HCT116 (cell line): ENCODE results near the gene MAST4. TPM values are rescaled to one million over a fixed set of nuclear protein-coding genes. Genes with fewer than 3 reads are reported as not detected.

Experiments used
- ATAC-seq: fragments of 200-7000 bp; cut with Tn5 transposase; 2 replicates; pipeline ENCODE4 v1.9.1; 2020; ENCODE audit warnings: mild to moderate bottlenecking, moderate library complexity
- BruUV-seq: library from RNA; stranded (reverse); fragments of 400-500 nt; replicated peaks from 2 replicates; lab custom pipeline; 2021; lab: Mats Ljungman, UMichigan
- CTCF ChIA-PET: fragments of 300-600 bp; sonication (Branson Sonifier 250); formaldehyde crosslinking; loops from one replicate; lab custom pipeline; 2021; ENCODE audit warnings: antibody characterized with exemption; lab: Charles Lee
- POLR2A ChIA-PET: fragments of 300-600, 350-600 bp; sonication (Branson Sonifier 250); formaldehyde crosslinking; loops from one replicate; lab custom pipeline; 2021; ENCODE audit warnings: antibody characterized with exemption; lab: Charles Lee
- RAD21 ChIA-PET, 2 experiments: fragments of 300-600 bp; sonication (Branson Sonifier 250); formaldehyde crosslinking; loops; one replicate each; lab custom pipeline; 2023; ENCODE audit warnings: low total read pairs in 2 of 2; ENCODE audit not compliant: uncharacterized antibody in 2 of 2, unreplicated experiment in 2 of 2, low non-redundant PET in 1 of 2; lab: Charles Lee
- DNase-seq: peaks from one replicate; pipeline ENCODE4 v3.0.0-alpha.2; 2010; ENCODE audit warnings: low read depth, low spot score
- H2AFZ ChIP-seq: fragments of 200-600 bp; shearing (Covaris generic), sonication (generic); 2 replicates; pipeline ENCODE4 v1.6.1; 2017; ENCODE audit warnings: low read depth, mixed run types, mixed read lengths, antibody characterized with exemption, low read length; ENCODE audit not compliant: poor library complexity, severe bottlenecking
- H3K27ac ChIP-seq: 2 replicates; pipeline ENCODE4 v1.5.1; 2012; ENCODE audit warnings: low read depth, low read length
- H3K27me3 ChIP-seq: fragments of 200-600 bp; sonication (generic); 2 replicates; pipeline ENCODE4 v1.6.1; 2016; ENCODE audit warnings: mixed run types, low read length, mixed read lengths; ENCODE audit not compliant: insufficient read depth
- H3K36me3 ChIP-seq, 2 experiments: fragments of 200-500 bp in 1 of 2; fragments of 200-600 bp in 1 of 2; sonication (Bioruptor generic) in 1 of 2; sonication (generic) in 1 of 2; 2 replicates each; pipeline versions ENCODE4 v1.5.1 to v1.6.1; 2014 to 2016; ENCODE audit warnings: low read length in 2 of 2, inconsistent platforms in 1 of 2, mixed read lengths in 1 of 2, mixed run types in 1 of 2; ENCODE audit not compliant: insufficient read depth in 2 of 2, control insufficient read depth in 1 of 2
- H3K4me1 ChIP-seq, 2 experiments: fragments of 200-600 bp in 1 of 2; sonication (generic) in 1 of 2; 2 replicates each; pipeline versions ENCODE4 v1.5.1 to v1.6.1; 2012 to 2017; ENCODE audit warnings: low read length in 2 of 2, inconsistent platforms in 1 of 2, mild to moderate bottlenecking in 1 of 2, mixed read lengths in 1 of 2, mixed run types in 1 of 2, moderate library complexity in 1 of 2; ENCODE audit not compliant: insufficient read depth in 2 of 2, control insufficient read depth in 1 of 2
- H3K4me2 ChIP-seq: fragments of 200-600 bp; sonication (generic); 2 replicates; pipeline ENCODE4 v1.6.1; 2017; ENCODE audit warnings: mixed run types, low read length, mixed read lengths
- H3K4me3 ChIP-seq, 2 experiments: fragments of 200-600 bp in 1 of 2; sonication (generic) in 1 of 2; replicated peaks in 1 of 2; 2 replicates each; pipeline ENCODE4 v1.5.1; 2011 to 2016; ENCODE audit warnings: low read length in 2 of 2, control low read depth in 1 of 2, low read depth in 1 of 2, mild to moderate bottlenecking in 1 of 2, mixed read lengths in 1 of 2, mixed run types in 1 of 2
- H3K79me2 ChIP-seq: fragments of 200-600 bp; sonication (generic); 2 replicates; pipeline ENCODE4 v1.6.1; 2017; ENCODE audit warnings: mild to moderate bottlenecking, mixed run types, low read length, moderate library complexity, mixed read lengths; ENCODE audit not compliant: insufficient read depth
- H3K9ac ChIP-seq: fragments of 200-600 bp; sonication (generic); 2 replicates; pipeline ENCODE4 v1.6.1; 2016; ENCODE audit warnings: low read length, mixed read lengths
- H3K9me2 ChIP-seq: fragments of 200-600 bp; sonication (generic), shearing (Covaris generic); 2 replicates; pipeline ENCODE4 v1.6.1; 2017; ENCODE audit warnings: mixed run types, mild to moderate bottlenecking, moderate library complexity; ENCODE audit not compliant: insufficient read depth
- H3K9me3 ChIP-seq, 2 experiments: fragments of 200-500 bp in 1 of 2; fragments of 200-600 bp in 1 of 2; sonication (Bioruptor generic) in 1 of 2; sonication (generic) in 1 of 2; 2 replicates each; pipeline ENCODE4 v1.6.1; 2014 to 2017; ENCODE audit warnings: low read length in 2 of 2, mixed read lengths in 2 of 2, inconsistent platforms in 1 of 2, low read depth in 1 of 2, mild to moderate bottlenecking in 1 of 2, mixed run types in 1 of 2, moderate library complexity in 1 of 2; ENCODE audit not compliant: control insufficient read depth in 1 of 2, insufficient read depth in 1 of 2
- H4K20me1 ChIP-seq: fragments of 200-600 bp; sonication (generic), shearing (Covaris generic); 2 replicates; pipeline ENCODE4 v1.6.1; 2017; ENCODE audit warnings: mixed run types, mild to moderate bottlenecking, moderate library complexity; ENCODE audit not compliant: insufficient read depth
- ATF3 ChIP-seq: IDR thresholded peaks from 2 replicates; pipeline ENCODE4 v1.6.1; 2012
- CBX3 ChIP-seq: IDR thresholded peaks from 2 replicates; pipeline ENCODE4 v1.6.1; 2012; ENCODE audit warnings: low read depth
- CEBPB ChIP-seq: IDR thresholded peaks from 2 replicates; pipeline ENCODE4 v1.6.1; 2012; ENCODE audit warnings: low read depth
- EGR1 ChIP-seq: IDR thresholded peaks from 2 replicates; pipeline ENCODE4 v1.6.1; 2012; ENCODE audit warnings: low read depth
- EZH2 ChIP-seq: fragments of 200-600 bp; sonication (generic); IDR thresholded peaks from 2 replicates; pipeline ENCODE4 v1.6.1; 2017; ENCODE audit warnings: antibody characterized with exemption, mixed run types
- FOSL1 ChIP-seq: IDR thresholded peaks from 2 replicates; pipeline ENCODE4 v1.6.1; 2012; ENCODE audit warnings: low read depth
- JUND ChIP-seq: IDR thresholded peaks from 2 replicates; pipeline ENCODE4 v1.6.1; 2012
- POLR2A ChIP-seq: IDR thresholded peaks from 2 replicates; pipeline ENCODE4 v1.7.0; 2011; ENCODE audit warnings: borderline replicate concordance; ENCODE audit not compliant: insufficient read depth, insufficient read length; ENCODE audit errors: extremely low read depth
- POLR2AphosphoS5 ChIP-seq: IDR thresholded peaks from 2 replicates; pipeline ENCODE4 v1.6.1; 2011; ENCODE audit warnings: mild to moderate bottlenecking, low read depth, low read length, moderate library complexity
- RAD21 ChIP-seq: IDR thresholded peaks from 2 replicates; pipeline ENCODE4 v1.6.1; 2012; ENCODE audit warnings: low read depth, mild to moderate bottlenecking
- REST ChIP-seq: IDR thresholded peaks from 2 replicates; pipeline ENCODE4 v1.6.1; 2012; ENCODE audit warnings: low read depth
- SIN3A ChIP-seq: IDR thresholded peaks from 2 replicates; pipeline ENCODE4 v1.6.1; 2012; ENCODE audit warnings: low read depth
- SRF ChIP-seq: IDR thresholded peaks from 2 replicates; pipeline ENCODE4 v1.6.1; 2012; ENCODE audit warnings: low read depth
- TCF7L2 ChIP-seq: IDR thresholded peaks from 2 replicates; pipeline ENCODE4 v1.7.0; 2011; ENCODE audit warnings: borderline replicate concordance, inconsistent platforms; ENCODE audit not compliant: insufficient read depth, insufficient read length; ENCODE audit errors: extremely low read depth
- intact Hi-C: fragments of 100-400 bp; cut with micrococcal nuclease; formaldehyde crosslinking; loops from 2 replicates; pipeline ENCODE4 v1.10.0; 2022
- total RNA-seq: library from RNA; stranded (reverse); gene quantifications from one replicate; pipeline ENCODE4 v1.2.1, GENCODE V29; 2021; ENCODE audit not compliant: unreplicated experiment
- TF ChIP-seq, protein P1 (sequence below): IDR thresholded peaks from 2 replicates; pipeline ENCODE4 v1.6.1; 2012
- TF ChIP-seq, protein P2 (sequence below), 3 experiments: fragments of 200-600 bp in 1 of 3; sonication (generic) in 1 of 3; IDR thresholded peaks in 2 of 3; conservative IDR thresholded peaks in 1 of 3; 2 replicates each; pipeline ENCODE4 v1.5.1; 2012 to 2017; ENCODE audit warnings: low read depth in 2 of 3, low read length in 2 of 3, antibody characterized with exemption in 1 of 3, borderline replicate concordance in 1 of 3, control low read depth in 1 of 3, mild to moderate bottlenecking in 1 of 3, mixed read lengths in 1 of 3, mixed run types in 1 of 3, moderate library complexity in 1 of 3; ENCODE audit not compliant: insufficient read depth in 1 of 3

The MAST4 gene
- total RNA-seq, 1 experiment from 2014 or later, result 1.1 TPM

DNA sequence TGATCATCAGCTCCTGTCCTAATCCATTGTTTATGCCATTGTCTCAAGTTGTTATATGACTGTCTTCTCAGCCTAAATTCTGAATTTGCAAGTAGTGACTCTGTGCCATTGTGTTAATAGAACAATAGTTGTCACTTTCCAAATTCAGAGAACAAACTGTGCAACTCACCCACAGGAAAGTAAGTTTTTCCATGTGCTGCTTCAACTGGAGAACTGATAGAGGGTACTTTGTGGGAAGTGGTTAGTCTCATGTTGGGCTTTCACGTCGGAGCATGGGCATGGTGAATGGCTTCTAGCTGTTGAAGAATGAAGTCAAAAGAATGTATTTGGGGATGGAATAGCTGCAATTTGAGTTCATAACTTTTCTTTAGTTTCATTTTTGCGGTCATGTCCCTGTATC lies 454.4 kb downstream of the MAST4 start (continued):
- TF ChIP-seq EGR1, result no peak

GRCh38 chr5:67051164-67051563 lies 455.0 kb downstream of the MAST4 start:
- no peak overlapping the region for H3K9ac ChIP-seq
- H3K27ac ChIP-seq, result no peak overlapping the region
- no peaks in the 10 kb centered on the region for H4K20me1 ChIP-seq
- intact Hi-C loops, result loop anchor here (5.0 kb wide), 1 partner anchor 41 kb away; no protein-coding TSS in a partner anchor
- H3K4me2 ChIP-seq, result no peak overlapping the region
- no peak overlapping the region for H3K4me3 ChIP-seq
- CTCF ChIA-PET, result no interaction called here
- DNase-seq (no peak), ATAC-seq (no peak)
- no peaks in the 10 kb centered on the region for H3K79me2 ChIP-seq
- POLR2A ChIA-PET, result no interaction called here
- H3K9me3 ChIP-seq, result no peaks in the 10 kb centered on the region
- H3K36me3 ChIP-seq, result no peaks in the 10 kb centered on the region
- peaks cover 45% of the 10 kb centered on the region for H3K27me3 ChIP-seq
- RAD21 ChIA-PET, result no interaction called here
- no peak overlapping the region for H2AFZ ChIP-seq
- H3K9me2 ChIP-seq, result no peaks in the 10 kb centered on the region
- no peaks in the 10 kb centered on the region for H3K4me1 ChIP-seq
- BruUV-seq, result no TSS peak
- no peak for TF ChIP-seq JUND
- no peak for TF ChIP-seq RAD21
- TF ChIP-seq CEBPB, result no peak
- no peak for TF ChIP-seq FOSL1
- no peak for TF ChIP-seq ATF3
- TF ChIP-seq EGR1, result no peak
- no peak for TF ChIP-seq SRF
- TF ChIP-seq, protein P1, sequence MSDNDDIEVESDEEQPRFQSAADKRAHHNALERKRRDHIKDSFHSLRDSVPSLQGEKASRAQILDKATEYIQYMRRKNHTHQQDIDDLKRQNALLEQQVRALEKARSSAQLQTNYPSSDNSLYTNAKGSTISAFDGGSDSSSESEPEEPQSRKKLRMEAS, result no peak
- TF ChIP-seq TCF7L2, result no peak
- TF ChIP-seq EZH2, result no peak
- TF ChIP-seq POLR2AphosphoS5, result no peak
- TF ChIP-seq SIN3A, result no peak
- TF ChIP-seq POLR2A, result no peak
- TF ChIP-seq, protein P2, sequence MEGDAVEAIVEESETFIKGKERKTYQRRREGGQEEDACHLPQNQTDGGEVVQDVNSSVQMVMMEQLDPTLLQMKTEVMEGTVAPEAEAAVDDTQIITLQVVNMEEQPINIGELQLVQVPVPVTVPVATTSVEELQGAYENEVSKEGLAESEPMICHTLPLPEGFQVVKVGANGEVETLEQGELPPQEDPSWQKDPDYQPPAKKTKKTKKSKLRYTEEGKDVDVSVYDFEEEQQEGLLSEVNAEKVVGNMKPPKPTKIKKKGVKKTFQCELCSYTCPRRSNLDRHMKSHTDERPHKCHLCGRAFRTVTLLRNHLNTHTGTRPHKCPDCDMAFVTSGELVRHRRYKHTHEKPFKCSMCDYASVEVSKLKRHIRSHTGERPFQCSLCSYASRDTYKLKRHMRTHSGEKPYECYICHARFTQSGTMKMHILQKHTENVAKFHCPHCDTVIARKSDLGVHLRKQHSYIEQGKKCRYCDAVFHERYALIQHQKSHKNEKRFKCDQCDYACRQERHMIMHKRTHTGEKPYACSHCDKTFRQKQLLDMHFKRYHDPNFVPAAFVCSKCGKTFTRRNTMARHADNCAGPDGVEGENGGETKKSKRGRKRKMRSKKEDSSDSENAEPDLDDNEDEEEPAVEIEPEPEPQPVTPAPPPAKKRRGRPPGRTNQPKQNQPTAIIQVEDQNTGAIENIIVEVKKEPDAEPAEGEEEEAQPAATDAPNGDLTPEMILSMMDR (IDR thresholded peaks at IDR 0.05 in 2 of 3, conservative IDR thresholded peaks at IDR 0.05 in 1 of 3; ENCODE audit: borderline replicate concordance in 1 of 3, insufficient read depth in 1 of 3, low read depth in 2 of 3, low read length in 2 of 3), result no peak
- no peak for TF ChIP-seq CBX3
- TF ChIP-seq REST, result no peak
